Activated CD4-positive, alpha-beta T cell treated with anti-CD3 and anti-CD28 coated beads, Interleukin-2, Interleukin-6, amounts not matched to agents 100 ng/mL and 50 ng/mL, durations not matched to agents 16 hours and 8 hours (primary cell): Measurements from ENCODE around the gene B4GALT4.
A peak's percentile ranks its signal among the peaks of the same experiment; 100 is the strongest.
"Not testable (repeated sequence)": the region's sequence is repeated elsewhere in the genome, so short reads cannot be mapped to it uniquely, and the experiment has no call there.

ENCODE experiments used
- DNase-seq: peaks from one replicate; pipeline ENCODE4 v3.0.0-alpha.2; 2020

Gene B4GALT4

GRCh38 chr3:119194237-119195150 lies 46.2 kb downstream of the B4GALT4 start:
- DNase-seq, result no peak

- DNase-seq, result no peak
Measured at GRCh38 chr3:119191800-119192199, 48.9 kb downstream of the B4GALT4 start.

GRCh38 chr3:119187266-119187665 lies 53.4 kb downstream of the B4GALT4 start:
- no peak for DNase-seq

GRCh38 chr3:119184796-119185570 lies 55.7 kb downstream of the B4GALT4 start:
- peak; percentile 17 for DNase-seq

- no peak for DNase-seq
Measured at GRCh38 chr3:119184111-119184510, 56.6 kb downstream of the B4GALT4 start.

GRCh38 chr3:119181765-119182164 lies 58.9 kb downstream of the B4GALT4 start:
- no peak for DNase-seq

- DNase-seq, result no peak
Measured at GRCh38 chr3:119177321-119177720, 63.4 kb downstream of the B4GALT4 start.

- DNase-seq, result no peak
Measured at GRCh38 chr3:119176778-119177177, 63.9 kb downstream of the B4GALT4 start.

GRCh38 chr3:119175872-119176756 lies 64.6 kb downstream of the B4GALT4 start:
- no peak for DNase-seq

GRCh38 chr3:119173325-119173724 lies 67.4 kb downstream of the B4GALT4 start, which contains the start of gene UPK1B:
Gene UPK1B, plus strand, starts transcription at chr3:119173598. Its CDS starts 13,144 bp downstream, at chr3:119186742.
- DNase-seq, result no peak

GRCh38 chr3:119170821-119171220 lies 69.9 kb downstream of the B4GALT4 start:
- DNase-seq, result no peak

GRCh38 chr3:119164745-119165144 lies 75.9 kb downstream of the B4GALT4 start:
- DNase-seq, result not testable (repeated sequence)
